ENCODE results near the gene KLHDC4. TPM values are rescaled to one million over a fixed set of nuclear protein-coding genes. Genes with fewer than 3 reads are reported as not detected.
"Not testable (repeated sequence)": the region's sequence is repeated elsewhere in the genome, so short reads cannot be mapped to it uniquely, and the experiment has no call there.

Gene KLHDC4
- total RNA-seq, 1 experiment from 2014 or later, result 11.6 TPM

- no peak for DNase-seq (ENCODE audit: low read depth)
These were observed 45.3 kb downstream of the KLHDC4 start for GRCh38 chr16:87720446-87720845.

- DNase-seq (ENCODE audit: low read depth), result not testable (repeated sequence)
These were observed 47.0 kb downstream of the KLHDC4 start for GRCh38 chr16:87718831-87719230.

GRCh38 chr16:87715658-87716057 lies 50.1 kb downstream of the KLHDC4 start:
- DNase-seq (ENCODE audit: low read depth), result no peak

GRCh38 chr16:87715231-87715630 lies 50.6 kb downstream of the KLHDC4 start:
- DNase-seq (ENCODE audit: low read depth), result no peak

GRCh38 chr16:87713451-87714229 lies 52.1 kb downstream of the KLHDC4 start:
- no peak for DNase-seq (ENCODE audit: low read depth)

- no peak for DNase-seq (ENCODE audit: low read depth)
These were observed 53.5 kb downstream of the KLHDC4 start for GRCh38 chr16:87712184-87712762.

GRCh38 chr16:87710887-87711286 lies 54.9 kb downstream of the KLHDC4 start:
- no peak for DNase-seq (ENCODE audit: low read depth)

GRCh38 chr16:87709677-87710076 lies 56.1 kb downstream of the KLHDC4 start:
- DNase-seq (ENCODE audit: low read depth), result no peak

- DNase-seq (ENCODE audit: low read depth), result no peak
These were observed 56.7 kb downstream of the KLHDC4 start for GRCh38 chr16:87708881-87709638.

GRCh38 chr16:87707714-87708580 lies 57.8 kb downstream of the KLHDC4 start:
- no peak for DNase-seq (ENCODE audit: low read depth)

GRCh38 chr16:87707097-87707496 lies 58.7 kb downstream of the KLHDC4 start:
- no peak for DNase-seq (ENCODE audit: low read depth)

- DNase-seq (ENCODE audit: low read depth), result no peak
These were observed 59.3 kb downstream of the KLHDC4 start for GRCh38 chr16:87706278-87707000.

GRCh38 chr16:87705771-87706277 lies 60.0 kb downstream of the KLHDC4 start:
- DNase-seq (ENCODE audit: low read depth), result no peak

GRCh38 chr16:87704754-87705353 lies 60.9 kb downstream of the KLHDC4 start:
- no peak for DNase-seq (ENCODE audit: low read depth)

GRCh38 chr16:87703835-87704375 lies 61.9 kb downstream of the KLHDC4 start:
- no peak for DNase-seq (ENCODE audit: low read depth)

GRCh38 chr16:87703071-87703470 lies 62.7 kb downstream of the KLHDC4 start:
- no peak for DNase-seq (ENCODE audit: low read depth)

- DNase-seq (ENCODE audit: low read depth), result no peak
These were observed 63.4 kb downstream of the KLHDC4 start for GRCh38 chr16:87702325-87702811.

- no peak for DNase-seq (ENCODE audit: low read depth)
These were observed 64.3 kb downstream of the KLHDC4 start for GRCh38 chr16:87701505-87701921.

- DNase-seq (ENCODE audit: low read depth), result no peak
These were observed 64.7 kb downstream of the KLHDC4 start for GRCh38 chr16:87701078-87701460.
